GM19023 (cell line): Measurements from ENCODE around the gene ST8SIA4.
A peak's percentile ranks its signal among the peaks of the same experiment; 100 is the strongest.
"Not testable (repeated sequence)": the region's sequence is repeated elsewhere in the genome, so short reads cannot be mapped to it uniquely, and the experiment has no call there.

Experiments used
- ATAC-seq: cut with Tn5 transposase; IDR thresholded peaks from one replicate; pipeline ENCODE4 v1.9.1; 2021; ENCODE audit warnings: mild to moderate bottlenecking, moderate library complexity; ENCODE audit not compliant: unreplicated experiment

The ST8SIA4 gene

DNA sequence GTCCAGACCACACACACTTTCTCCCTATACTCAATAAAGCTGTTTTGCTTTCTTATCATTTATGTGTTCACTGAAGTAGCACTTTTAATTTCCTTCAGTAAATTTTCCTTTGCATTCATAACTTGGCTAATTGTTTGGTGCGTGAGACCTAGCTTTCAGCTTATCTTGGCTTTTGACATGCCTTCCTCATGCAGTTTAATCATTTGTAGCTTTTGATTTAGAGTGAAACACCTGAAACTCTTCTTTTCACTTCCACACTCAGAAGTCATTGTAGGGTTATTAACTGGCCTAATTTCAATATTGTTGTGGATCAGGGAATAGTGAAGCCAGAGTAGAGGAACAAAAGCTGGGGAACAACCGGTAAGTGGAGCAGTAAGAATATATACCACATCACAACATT lies 114.7 kb downstream of the ST8SIA4 start:
- no peak for ATAC-seq

DNA sequence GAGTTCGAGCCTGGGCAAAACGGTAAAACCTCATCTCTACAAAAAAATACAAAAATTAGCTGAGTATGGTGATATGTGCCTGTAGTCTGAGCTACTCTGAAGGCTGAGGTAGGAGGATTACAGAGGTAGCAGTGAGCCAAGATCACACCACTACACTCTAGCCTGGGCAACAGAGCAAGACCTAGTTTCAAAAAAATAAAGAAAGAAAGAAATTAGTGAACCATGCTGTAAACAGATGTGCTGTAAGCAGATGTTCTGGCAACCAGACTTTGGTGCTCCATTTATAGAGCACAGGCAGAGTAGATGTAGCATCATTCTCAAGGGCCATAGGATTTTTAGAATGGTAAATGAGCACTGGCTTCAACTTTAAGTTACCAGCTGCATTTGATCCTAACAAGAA lies 115.4 kb downstream of the ST8SIA4 start:
- ATAC-seq, result peak; percentile 78

DNA sequence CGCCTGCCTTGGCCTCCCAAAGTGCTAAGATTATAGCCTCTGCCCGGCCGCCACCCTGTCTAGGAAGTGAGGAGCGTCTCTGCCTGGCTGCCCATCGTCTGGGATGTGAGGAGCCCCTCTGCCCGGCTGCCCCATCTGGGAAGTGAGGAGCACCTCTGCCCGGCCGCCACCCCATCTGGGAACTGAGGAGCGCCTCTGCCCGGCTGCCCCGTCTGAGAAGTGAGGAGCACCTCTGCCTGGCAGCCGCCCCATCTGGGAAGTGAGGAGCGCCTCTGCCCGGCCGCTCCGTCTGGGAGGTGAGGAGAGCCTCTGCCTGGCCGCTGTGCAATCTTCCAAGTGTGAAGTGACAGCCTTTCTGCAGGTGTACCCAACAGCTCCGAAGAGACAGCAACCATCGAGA lies 117.5 kb downstream of the ST8SIA4 start:
- not testable (repeated sequence) for ATAC-seq

DNA sequence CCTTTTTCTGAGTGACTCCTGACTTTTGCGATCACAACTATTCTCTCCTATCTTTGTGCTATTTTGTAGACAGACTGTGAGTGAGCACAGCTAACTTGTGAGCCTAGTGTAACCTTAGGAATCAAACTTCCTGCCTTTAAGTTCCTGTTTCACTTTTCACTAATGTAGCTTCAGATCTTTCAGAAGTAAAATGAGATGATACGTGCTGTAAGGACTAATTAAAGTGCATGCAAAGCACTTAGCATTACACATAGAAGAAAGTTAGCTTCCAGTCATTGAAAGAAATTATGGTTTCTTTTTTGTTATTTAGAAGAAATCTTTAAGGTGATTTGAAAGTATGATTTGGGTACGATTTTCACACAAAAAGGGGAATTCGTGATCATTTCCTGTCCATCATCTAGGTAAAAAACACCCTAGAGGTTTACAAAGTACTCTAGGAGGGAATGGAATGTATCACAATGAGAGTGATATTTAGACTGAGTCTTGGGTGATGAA lies 122.7 kb downstream of the ST8SIA4 start:
- peak; percentile 76 for ATAC-seq

DNA sequence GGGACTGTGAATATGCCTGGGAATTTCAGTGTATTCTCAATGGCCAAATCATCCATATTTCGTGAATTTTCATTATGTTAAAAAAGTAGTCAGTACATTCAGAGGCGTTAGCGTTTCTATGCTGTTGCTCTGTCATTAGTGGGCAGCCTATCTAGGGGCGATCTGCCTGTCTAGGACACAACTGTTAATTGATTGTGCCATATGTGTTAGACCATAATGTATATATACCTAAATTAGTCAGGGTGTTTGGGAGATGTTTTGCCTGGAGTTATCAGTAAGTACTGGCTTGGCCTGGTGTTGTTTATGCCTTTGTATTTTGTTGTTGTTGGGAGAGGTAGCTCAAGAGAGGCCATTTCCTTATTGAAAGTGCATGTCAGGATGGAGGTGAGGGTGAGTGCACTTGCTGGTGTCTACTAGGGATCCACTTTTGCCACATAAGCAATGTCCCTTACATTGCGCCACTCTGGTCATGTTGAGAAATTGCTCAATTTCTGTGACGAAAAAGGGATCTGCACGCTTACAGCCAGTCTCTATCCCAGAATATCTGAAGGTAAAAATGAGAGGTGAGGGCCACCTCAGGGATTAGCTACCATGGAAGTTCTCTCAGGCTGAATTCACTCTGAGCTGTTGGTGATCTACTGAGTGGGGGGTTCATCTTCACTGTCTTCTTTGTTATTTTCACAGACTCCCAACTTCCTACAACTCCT lies 123.3 kb downstream of the ST8SIA4 start:
- ATAC-seq, result peak; percentile 27

DNA sequence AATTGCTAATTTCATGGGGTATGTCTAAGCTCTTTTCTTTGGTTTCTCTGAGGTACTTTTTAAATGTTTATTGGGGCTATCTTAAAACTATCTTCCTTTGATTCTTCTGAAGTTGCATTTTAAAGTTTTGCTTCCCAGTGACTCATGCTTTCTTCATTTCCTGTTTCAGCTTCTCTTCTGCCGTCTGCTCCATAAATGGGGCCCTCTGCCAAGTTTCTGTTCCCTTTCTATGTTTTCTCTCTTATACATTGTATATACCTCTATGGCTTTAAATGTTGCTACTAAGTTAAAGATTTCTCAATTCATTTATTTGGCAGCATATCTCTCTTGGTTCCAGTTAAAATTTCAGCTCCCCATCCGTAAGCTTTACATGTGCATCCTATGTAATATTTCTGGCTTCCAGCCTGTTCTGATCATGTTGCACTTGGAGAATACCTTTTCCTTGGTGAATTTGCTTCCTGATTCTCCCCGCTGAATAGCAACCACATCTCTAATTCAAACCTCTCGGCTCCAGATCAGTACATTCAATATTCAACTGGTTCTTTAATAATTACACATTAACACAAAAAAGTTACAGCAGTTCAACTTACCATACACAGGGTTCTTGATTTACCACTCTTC lies 125.3 kb downstream of the ST8SIA4 start:
- peak; percentile 71 for ATAC-seq

DNA sequence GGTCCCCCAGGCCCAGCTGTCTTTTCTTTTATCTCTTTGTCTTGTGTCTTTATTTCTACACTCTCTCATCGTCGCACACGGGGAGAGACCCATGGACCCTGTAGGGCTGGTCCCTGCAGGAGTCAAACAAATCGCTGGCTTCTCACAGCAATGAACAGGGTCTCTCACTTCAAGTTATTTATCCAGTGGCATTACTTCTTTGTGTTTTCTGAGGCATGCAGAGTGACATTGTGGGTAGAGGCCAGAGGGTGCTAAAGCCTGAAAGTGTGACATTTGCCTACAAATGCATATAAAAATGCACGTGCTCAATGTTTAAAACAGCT lies 127.6 kb downstream of the ST8SIA4 start:
- ATAC-seq, result no peak

DNA sequence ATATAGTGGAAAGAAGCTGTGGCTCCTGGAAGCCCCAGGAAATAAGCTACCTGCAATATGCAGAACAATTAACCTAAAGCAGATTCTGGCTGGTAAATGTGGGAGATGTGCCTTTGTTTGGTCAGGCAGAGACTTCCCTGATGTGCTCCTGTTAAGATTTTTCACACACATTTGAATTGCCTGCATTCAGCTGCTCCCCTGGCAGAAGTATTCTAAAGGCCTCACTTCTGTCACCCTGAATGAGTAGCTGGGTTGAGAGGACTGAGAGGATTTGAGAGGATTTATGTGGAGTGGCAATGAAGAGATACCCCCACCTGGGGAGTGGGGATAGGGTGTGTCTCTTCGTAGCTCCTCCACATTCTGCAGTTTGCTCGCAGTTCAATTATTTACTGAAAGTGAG lies 130.5 kb downstream of the ST8SIA4 start:
- ATAC-seq, result no peak

DNA sequence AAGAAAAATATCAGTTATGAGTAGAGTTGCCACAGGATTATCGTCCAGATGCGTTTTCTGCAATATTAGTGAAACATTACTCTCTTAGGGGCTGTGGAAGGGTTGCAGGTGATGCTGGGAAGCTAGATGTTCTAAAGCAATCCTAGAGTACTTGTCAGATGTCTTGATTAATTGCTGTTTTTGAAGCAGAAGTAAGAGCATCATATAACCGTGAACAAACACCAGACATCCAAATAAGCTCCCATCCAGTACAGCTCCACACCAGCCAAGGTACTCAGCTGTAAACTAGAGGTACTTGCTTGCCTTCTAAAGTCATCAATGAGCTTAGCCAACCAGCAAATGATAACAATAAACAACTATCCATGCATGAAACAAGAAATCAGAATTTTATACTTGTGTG lies 131.1 kb downstream of the ST8SIA4 start:
- no peak for ATAC-seq

DNA sequence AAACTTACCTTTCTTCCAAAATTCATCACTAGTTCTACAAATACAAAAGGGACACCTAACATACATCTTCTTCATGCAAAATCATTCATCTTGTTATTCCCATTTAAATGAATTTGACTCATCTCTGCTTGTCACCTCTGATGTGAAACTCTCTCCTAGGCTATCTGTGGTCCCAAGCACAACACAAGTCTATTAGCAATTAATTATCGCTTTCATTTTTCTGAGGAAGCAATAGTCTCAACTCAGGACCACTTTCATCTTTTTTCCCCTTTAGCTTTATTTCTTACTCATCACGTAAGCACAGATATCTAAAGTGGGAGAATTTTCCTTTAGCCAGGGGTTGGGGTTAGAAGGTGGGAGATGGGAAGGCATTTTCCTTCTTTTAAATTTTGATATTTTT lies 131.9 kb downstream of the ST8SIA4 start:
- no peak for ATAC-seq

DNA sequence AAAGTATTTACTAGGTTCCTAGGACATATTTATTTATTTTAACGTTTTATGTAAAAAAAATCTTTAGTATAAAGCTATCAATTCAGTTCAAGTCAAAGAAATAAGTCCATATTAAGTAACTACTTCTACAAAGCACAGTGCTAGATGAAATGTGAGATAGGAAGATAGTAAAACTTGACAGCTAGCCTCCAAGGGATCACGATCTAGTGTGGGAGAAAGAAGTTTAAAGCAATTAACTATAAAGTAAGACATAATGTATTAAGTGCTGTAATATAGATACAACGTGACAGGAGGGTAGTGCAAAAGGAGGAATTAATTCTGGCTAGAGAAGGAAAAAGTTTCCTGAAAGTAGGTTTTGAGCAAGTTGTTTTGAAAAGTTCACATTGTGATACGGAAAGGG lies 134.9 kb downstream of the ST8SIA4 start:
- no peak for ATAC-seq

DNA sequence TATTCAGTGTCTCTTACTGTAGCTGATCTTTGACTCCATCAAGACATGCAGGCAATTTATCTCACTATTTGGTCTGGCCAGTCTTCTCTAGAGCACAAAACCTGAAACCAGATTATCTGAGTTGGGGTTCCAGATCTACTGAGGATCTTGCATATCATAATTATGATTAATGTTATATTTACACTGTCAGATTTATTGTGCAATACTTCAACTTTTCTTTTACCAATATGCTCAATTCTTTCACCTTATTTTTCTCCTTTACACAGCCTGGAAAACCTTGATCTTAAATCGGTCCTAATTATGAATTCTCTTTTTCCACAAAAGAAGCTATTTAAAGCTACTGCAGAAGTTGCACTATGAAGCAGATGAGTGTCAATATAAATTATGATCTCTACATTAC lies 140.1 kb downstream of the ST8SIA4 start:
- no peak for ATAC-seq

DNA sequence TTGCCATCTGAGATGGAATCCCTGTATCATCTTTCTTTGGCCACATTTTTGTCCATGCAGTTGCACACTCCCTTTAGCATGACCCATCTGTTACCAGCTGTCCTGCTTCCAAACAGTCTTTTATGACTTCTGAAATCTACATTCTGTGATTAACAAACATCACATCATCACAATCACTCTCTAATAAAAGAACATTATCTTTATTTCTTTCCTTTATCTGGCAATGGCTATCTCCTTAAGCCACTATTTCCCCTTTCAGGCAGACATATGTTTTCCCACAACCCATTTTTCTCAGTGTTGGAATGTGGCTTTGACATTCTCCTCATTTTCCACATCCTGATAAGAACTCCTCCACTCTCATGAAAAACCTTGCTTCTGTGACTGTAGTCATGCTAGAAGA lies 141.0 kb downstream of the ST8SIA4 start:
- ATAC-seq, result no peak

DNA sequence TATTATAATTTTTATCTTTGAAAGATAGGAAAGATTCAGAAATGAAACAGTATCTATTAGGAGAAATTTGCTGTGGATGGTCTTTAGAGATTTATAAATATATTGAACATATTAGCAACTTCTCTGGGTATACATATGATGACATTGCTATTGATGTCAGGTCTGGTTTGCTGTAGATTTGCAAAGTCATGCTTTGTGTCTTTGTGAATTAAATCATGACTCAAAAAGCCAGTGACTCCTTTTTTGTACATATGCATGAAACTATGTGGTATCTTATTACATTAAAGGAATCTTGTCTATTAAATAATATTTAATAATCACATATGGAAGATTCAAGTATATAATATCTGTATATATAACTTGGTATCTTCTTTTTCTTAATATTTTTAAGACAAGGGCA lies 141.9 kb downstream of the ST8SIA4 start:
- ATAC-seq, result no peak

DNA sequence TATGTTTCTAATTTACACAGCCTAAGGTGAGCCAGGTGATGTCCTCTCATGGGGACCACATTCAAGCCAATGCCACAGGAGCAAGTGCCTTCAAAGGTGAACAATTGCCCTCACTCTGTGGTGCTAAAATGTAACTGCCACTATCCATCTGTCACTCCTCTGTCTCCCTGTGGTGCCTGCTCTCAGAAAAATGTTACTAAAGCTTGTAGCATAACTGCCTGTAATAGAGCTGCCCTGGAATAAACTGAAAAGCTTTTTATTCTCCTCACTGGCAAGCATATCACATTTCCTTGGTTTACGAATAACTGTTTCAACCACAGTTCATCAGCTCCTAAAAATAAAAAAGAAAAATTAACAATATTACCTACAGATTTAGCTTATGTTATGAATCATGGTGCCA lies 142.4 kb downstream of the ST8SIA4 start:
- no peak for ATAC-seq

DNA sequence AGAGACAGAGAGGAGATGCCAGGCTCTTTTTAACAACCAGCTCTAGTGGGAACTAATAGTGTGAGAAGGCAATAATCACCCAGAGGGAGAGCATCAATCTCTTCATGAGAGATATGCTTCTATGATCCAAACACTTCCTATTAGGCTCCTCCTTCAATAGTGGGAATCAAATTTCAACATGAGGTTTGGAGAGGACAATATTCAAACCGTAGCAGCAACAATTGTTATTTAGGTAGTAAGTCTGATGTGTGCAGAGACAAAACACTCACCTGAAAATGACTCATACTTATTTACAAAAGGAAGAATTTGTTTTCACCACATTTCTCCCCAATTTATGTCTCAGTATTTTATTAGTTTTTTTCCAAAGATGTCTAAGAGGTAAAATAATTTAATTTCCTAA lies 144.3 kb downstream of the ST8SIA4 start:
- no peak for ATAC-seq

DNA sequence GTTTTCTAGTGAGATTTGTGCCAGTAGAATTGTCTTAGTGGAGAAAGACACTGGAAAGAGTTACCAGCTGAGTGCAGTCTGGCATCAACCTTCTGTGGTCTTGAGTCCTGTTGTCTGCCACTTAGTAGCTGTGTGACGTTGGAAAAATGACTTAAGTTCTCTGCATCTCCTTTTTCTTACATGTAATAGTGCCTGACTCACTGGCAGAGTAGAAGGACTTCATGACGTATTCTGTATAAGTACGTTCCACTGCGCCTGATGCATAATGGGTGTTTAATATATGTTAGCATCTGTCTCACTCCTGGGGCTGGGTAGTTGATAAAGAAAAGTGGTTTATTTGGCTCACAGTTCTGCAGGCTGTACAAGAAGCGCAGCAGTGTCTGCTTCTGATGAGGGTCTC lies 144.8 kb downstream of the ST8SIA4 start:
- no peak for ATAC-seq

DNA sequence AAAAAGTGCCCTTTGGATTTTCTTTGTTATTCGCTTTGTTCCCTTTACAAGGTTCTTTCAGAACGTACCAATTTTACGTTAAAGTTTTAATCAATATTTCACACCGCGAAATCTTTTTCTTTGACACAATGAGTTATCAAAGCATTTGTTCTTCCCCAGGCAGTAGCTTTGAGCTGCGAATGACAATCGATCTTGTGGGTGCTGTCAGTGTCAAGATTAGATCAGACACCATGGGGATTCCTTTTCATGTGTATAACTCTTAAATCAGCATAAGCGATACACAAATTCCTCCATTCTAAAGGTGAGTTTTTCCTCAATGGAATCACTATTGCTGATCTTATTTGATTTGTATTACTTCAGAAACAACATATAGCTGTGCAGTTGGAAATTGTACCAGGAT lies 145.5 kb downstream of the ST8SIA4 start:
- no peak for ATAC-seq
